LHCN-M2 (cell line): ENCODE measurements around the gene PRKN. TPM values are rescaled to one million over a fixed set of nuclear protein-coding genes. Genes with fewer than 3 reads are reported as not detected.

Experiments used
- DNase-seq: peaks from one replicate; pipeline ENCODE4 v3.0.0-alpha.2; 2012; ENCODE audit warnings: low read depth
- polyA plus RNA-seq: library from polyadenylated mRNA; unstranded; fragments of >200 nt; gene quantifications from one replicate; pipeline ENCODE4 v1.2.1, GENCODE V29; 2012; ENCODE audit warnings: missing spikeins
- total RNA-seq: library from RNA; depleted of rRNA; stranded (reverse); fragments of >200 nt; gene quantifications from 2 replicates; pipeline ENCODE4 v1.2.3, GENCODE V29; 2014; rRNA removed

PRKN gene
- total RNA-seq = 1.7 and 2.4 TPM in 2 replicates
- 0.79 TPM for polyA plus RNA-seq

- DNase-seq = peak; percentile 95
These were observed at the start of gene PRKN, which contains the start of gene PACRG for GRCh38 chr6:162727322-162728182. TSS of gene PRKN (minus strand) at chr6:162727766. TSS of gene PACRG (plus strand) at chr6:162727974.

- DNase-seq = no peak
These were observed 49.5 kb upstream of the PRKN start for GRCh38 chr6:162777091-162777490.

GRCh38 chr6:162773996-162774395 lies 46.4 kb upstream of the PRKN start:
- no peak for DNase-seq

- DNase-seq = no peak
These were observed 44.9 kb upstream of the PRKN start for GRCh38 chr6:162772466-162772865.

- no peak for DNase-seq
These were observed 43.4 kb upstream of the PRKN start for GRCh38 chr6:162770955-162771354.

- no peak for DNase-seq
These were observed 42.6 kb upstream of the PRKN start for GRCh38 chr6:162770136-162770535.

- no peak for DNase-seq
These were observed 26.2 kb upstream of the PRKN start for GRCh38 chr6:162753775-162754174.

GRCh38 chr6:162751211-162751859 lies 23.8 kb upstream of the PRKN start:
- no peak for DNase-seq

GRCh38 chr6:162750776-162751175 lies 23.2 kb upstream of the PRKN start:
- DNase-seq = peak; percentile 49

- no peak for DNase-seq
These were observed 9.4 kb upstream of the PRKN start for GRCh38 chr6:162736961-162737360.

GRCh38 chr6:162733489-162733888 lies 5.9 kb upstream of the PRKN start:
- no peak for DNase-seq

- DNase-seq = no peak
These were observed 2.9 kb upstream of the PRKN start for GRCh38 chr6:162730502-162730901.

GRCh38 chr6:162728706-162729105 lies 1.1 kb upstream of the PRKN start:
- no peak for DNase-seq

GRCh38 chr6:162728197-162728596 lies 631 bp upstream of the PRKN start:
- no peak for DNase-seq

GRCh38 chr6:162726947-162727321 lies 632 bp downstream of the PRKN start:
- DNase-seq = no peak

- DNase-seq = no peak
These were observed 4.9 kb downstream of the PRKN start for GRCh38 chr6:162722633-162723032.

GRCh38 chr6:162722226-162722625 lies 5.3 kb downstream of the PRKN start:
- no peak for DNase-seq

- no peak for DNase-seq
These were observed 6.2 kb downstream of the PRKN start for GRCh38 chr6:162721404-162721687.

- peak; percentile 19 for DNase-seq
These were observed 8.0 kb downstream of the PRKN start for GRCh38 chr6:162719528-162719927.

GRCh38 chr6:162715601-162716000 lies 12.0 kb downstream of the PRKN start:
- no peak for DNase-seq

- no peak for DNase-seq
These were observed 13.4 kb downstream of the PRKN start for GRCh38 chr6:162713974-162714780.

GRCh38 chr6:162712694-162713093 lies 14.9 kb downstream of the PRKN start:
- no peak for DNase-seq
